GM18520 (cell line): ENCODE measurements around the gene ADAMTS2.

Experiments used
- ATAC-seq: cut with Tn5 transposase; IDR thresholded peaks from one replicate; pipeline ENCODE4 v1.9.1; 2021; ENCODE audit not compliant: unreplicated experiment

ADAMTS2 gene

DNA sequence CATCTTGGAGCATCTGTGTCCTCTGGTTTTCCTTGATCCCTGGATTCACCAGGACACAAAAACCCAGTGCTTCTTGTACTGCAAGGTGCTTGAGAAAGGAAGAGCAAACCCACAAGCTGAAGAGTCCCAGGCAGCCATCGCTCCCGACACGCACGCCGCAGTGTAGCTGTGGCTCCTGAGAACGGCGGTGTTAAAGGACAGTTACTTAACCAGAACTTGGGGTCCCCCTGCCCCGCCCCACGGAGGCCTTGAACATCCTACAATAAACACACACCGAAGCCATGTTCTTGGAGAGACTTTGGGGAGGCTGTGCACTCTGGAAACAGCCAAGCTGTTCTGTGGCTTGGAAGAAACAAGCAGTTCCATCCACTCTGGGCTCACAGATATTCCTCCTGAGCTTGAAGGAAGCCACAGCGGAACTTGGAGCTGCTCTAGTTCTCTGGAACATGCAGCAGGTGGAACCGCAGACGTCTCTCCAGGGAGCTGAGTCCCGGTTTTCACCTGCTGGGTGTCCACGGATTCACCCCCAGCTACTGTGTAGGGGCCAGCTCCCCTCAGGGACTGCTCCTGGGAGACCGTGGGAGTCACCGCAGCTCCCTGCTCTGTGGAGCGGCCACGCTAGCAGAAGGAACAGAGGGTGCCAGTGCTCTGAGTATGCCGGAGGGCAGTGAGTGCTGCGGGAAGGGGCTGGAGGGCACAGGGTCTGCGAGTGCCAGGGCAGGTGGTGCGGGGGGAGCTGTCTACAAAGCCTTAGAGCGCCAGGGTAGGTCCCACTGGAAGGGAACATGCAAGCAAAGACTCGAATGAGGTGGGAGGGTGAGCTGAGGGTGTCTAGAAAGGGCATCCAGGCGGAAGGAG lies 107.3 kb downstream of the ADAMTS2 start:
- no peak for ATAC-seq

DNA sequence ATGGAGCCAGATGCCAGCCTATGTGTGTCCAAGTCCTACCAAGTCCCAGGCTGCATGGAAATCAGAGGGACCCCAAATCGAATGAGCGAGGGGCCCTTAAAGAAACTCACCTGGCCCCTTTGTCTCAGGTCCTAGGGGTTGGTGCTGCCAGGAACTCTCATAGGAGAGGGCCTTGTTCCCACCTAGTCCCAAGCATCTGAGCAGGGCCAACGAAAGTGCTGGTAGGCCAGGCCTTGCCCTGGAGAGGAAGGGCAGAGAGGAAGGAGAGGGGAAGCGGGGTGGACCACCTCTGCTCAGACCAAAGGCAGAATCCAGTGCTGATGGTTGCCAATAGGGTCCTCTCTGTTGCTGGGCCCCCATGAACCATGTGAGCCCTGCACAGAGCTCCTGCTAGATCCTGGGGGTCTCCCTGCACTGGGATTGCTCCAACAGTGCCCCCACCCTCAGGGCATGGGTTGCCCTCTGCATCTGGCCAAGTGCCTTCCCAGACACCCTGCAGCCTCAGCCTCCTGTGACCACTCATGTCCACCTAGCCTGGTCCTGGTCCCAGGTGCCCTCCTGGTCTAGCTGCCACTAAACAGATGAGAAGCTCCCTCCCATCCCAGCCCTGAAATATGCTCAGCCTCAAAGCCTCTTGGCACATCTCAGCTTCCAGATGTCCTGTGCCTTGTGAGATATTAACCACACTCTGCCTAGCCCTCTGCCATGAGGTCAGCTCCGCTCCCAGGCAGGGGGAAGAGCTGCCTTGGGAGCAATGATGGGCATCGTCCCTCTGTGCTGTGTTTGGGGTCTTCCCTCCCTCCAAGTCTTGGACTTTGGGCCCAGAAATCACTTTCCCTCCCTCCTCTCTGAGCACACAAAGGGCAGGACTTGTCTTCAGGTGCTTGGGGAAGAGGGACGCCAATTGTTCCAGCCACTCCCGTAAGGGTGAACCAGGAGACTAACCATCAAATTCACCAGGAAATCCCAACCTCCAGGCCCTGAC lies 109.6 kb downstream of the ADAMTS2 start:
- no peak for ATAC-seq

DNA sequence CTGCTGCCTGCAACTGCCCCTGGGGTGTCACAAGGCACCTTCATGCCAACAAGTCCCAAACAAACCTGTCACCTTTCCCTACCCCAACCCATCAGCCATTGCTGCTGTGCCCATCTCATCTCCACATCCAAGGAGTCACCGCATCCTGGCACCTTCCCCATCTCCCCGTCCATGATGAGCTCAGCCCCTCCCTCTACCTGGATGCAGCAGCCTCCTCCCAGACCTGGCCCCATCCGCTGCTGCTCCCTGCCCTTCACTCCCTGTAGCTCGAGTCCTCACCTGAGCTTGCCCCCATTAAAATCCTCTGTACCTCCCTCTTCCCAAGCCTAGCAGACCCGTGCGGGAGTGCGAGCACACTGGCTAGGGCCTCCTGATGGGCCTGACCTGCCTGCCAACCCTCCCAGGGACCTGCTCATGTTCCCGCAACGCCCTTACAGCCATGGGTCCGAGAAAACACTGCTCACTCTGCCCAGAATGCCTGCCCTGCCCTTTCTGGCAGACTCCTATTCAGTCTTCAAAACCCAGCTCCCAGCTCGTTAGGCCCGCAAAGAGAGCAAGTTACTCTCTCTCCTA lies 110.6 kb downstream of the ADAMTS2 start:
- no peak for ATAC-seq

DNA sequence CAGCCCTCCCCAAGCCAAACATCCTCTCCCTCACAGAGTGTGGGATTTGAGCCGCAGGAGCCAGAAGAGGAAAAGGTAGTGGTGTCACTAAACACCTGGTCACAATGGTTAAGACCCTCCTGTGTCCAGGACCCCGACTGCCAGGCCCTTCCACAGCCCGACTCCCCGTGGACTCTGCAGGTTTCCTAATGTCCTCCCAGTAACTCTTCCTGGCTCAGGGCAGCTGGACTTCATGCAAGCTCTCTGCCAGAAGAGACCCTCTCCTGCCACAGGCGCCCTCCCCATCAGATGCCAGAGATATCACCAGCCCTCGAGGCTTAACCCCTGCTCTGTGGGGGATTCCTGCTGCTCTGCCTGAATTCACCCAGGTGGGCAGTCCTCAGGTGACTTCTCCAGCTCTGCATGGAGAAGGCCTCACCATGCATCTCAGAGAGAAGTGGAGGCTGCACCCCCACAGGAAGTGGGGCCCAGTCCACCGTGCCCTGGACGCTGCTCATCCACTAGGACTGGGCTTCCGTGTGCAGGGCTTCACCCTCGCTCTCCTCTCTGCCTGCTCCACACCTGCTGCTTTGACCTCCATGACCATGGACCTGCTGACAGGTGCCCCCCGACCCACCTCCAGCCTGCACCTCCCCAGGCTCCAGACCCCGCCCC lies 111.2 kb downstream of the ADAMTS2 start:
- no peak for ATAC-seq

DNA sequence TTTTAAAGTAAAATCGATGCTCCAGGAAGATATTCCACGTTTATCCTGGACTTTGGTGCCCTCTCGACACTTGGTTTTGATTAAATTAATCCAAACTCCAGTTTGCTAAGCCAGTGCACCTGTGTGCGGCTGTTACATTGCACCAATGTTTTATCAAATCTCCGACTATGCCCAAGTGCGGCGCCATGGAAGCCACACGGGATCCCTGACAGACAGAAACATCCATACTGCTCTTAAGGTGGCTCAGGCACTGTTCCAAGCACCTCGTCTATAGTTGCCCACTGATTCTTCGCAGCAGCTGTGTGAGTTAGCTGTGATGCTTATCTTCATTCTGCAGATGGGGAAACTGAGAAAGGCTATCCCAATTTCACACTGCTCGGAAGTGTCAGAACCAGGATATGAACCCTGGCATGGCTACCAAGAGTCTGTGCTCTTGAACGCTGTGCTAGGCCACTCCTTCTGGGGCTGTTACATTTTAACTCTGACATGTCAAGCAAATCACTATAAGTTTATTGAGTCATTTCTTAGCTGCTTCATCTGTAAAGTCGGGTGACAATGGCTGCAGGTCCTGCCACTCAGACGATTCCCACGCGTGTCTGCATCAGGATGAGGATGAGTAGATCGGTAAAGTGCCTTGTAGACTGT lies 113.0 kb downstream of the ADAMTS2 start:
- no peak for ATAC-seq

DNA sequence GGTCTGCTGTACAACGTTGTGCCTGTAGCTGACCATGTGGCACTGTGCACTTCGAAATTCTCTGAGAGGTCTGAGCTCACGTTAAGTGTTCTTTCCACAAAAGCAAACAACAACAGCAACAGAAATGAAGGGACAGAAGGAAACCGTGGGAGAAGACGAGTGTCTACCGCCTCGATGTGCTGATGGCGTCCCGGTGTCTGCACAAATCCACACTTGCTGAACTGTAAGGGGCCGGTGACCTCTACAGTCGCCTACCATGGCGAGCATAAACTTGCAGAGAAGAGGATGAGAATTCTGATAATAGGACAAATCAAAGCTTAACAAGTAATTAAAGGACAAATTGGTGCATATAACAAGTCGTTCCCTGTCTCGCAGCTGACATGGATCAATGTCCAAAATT lies 114.0 kb downstream of the ADAMTS2 start:
- ATAC-seq = no peak

DNA sequence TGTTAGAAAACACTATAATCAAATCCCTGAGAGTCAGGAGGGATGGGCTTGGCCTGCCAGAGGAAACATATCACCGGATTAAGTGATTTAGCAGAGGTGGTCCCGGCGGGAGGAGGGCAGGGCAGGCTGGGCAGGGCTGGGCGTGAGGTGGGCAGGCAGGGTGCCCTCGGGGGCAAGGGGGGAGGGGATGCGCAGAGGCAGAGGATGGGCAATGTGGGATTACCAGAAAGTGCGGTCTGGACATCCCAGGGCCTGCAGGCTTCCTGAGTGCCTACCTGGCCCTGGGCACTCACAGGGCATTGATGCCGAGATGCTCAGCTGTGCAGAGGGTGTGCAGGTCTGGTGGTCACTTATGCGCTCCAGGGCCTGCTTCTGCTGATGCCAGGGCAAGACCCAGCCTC lies 115.2 kb downstream of the ADAMTS2 start:
- ATAC-seq = no peak

DNA sequence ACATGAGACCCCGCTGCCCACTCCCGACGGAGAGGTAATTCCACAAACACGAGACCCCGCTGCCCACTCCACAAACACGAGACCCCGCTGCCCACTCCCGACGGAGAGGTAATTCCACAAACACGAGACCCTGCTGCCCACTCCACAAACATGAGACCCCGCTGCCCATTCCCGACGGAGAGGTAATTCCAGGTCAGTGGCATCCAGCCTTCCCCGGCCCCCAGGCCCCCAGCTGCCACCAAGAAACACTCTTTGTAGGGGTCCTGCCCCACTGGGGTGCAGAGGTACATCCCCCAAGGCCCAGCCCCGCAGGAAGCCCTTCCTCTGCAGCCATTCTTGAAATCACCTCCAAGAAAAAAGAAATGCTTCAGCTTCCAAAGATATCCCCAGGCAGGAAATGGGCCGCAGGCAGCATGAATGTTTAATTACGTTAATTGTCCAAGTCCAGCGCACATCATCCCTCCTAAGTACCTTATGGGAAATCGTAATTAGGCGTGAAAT lies 115.9 kb downstream of the ADAMTS2 start:
- ATAC-seq = no peak

DNA sequence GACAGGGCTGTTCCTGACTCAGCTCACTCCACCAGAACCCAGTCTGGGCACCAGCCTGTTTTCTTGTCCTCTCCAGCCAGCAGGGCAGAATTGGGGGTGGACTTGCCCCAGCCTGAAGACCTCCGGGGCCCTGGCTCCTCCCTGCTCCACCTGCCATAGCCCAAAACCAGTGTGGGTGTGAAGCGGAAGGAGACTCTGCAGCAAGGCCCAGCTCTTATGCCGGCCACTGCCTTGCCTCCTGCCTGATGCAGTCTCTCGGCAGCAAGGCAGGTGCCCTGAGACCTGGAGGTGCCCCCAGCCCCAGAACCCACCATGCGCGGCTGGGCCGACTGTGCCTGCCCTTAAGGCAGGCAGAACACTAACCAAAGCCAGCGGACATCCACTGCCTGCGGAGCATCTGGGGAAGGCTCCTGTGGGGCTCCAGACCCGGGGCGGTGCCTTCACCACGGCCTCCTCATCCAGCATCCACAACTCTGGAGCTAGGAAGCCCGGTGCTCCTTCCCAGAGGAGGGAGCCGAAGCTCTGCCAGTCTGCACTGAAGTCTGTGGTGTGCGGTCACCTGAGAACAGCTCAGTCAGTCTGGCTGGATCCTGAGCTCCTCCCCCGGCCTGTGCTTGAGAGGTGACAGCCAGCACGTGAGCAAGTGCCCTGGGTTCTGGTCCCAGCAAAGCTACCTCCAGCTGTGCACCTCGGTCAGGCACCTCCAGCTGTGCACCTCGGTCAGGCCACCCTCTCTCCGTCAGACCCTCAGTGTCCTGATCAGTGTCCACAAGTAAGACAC lies 116.7 kb downstream of the ADAMTS2 start:
- ATAC-seq = no peak

DNA sequence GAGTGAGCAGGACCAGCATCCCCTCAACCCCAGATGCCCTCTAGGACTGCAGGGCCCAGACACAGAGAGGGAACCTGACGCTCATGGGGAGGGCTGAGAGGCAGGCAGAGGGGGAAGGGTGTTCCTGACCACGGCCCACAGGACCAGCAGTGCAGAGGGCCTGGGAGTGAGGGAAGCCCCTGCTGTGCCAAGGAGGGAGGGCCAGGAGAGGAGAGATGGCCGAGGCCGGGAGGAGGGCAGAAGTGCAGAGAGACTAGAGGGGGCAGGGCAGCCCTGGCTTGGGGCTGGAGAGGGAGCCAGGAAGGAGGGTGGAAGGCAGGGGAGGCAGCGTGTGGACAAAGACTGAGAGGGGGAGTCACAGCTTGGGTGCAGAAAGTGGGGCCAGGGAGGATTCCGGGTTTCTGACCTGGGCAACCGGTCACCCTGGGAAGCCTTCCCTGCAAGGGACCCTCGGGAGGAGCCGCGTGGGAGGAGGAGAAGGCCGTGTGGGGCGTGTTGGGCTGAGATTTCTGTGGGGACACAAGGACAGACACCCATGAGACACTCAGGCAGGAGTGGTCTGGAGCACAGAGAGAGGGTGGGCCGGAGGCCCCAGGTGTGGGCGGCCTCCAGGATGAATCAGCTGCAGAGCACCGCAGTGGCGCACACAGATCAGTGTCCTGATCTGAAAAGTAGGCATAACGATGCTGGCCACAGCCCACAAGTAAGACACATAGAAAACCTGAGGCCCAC lies 117.5 kb downstream of the ADAMTS2 start:
- ATAC-seq = no peak

DNA sequence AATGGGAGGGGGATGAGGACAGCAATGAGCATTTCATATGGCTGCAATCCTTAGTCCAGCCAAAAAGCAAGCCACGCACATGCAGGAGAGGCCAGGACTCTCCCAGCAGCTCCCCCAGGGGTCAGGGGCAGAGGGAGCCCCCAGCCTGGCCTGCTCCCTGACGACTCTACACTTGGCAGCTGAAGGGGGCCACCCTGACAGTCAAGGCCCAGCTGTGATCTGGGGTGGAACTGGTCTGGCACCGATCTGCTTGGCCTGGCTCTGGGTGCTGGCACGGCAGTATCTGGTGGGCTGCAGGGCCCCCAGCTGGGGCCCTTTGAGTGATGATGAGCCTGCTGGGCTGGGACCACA lies 118.1 kb downstream of the ADAMTS2 start:
- ATAC-seq = no peak

DNA sequence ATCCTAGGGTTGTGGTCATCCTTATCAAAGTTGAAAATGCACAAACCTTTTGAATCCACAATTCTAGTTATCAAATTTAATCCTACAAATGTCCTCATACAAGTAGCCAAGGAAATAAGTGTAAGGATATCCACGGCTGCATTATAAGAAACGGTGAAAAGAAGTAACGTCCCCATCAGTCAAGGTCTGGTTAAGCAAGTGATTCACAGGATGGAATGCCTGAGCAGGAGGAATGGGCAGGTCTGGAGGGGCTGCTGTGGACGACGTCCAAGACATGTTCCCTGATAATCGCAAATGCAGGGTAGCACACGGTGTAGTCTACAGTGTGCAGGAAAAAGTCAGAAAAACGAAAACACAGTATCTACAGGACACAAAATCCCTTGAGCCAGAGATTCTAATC lies 118.6 kb downstream of the ADAMTS2 start:
- no peak for ATAC-seq

DNA sequence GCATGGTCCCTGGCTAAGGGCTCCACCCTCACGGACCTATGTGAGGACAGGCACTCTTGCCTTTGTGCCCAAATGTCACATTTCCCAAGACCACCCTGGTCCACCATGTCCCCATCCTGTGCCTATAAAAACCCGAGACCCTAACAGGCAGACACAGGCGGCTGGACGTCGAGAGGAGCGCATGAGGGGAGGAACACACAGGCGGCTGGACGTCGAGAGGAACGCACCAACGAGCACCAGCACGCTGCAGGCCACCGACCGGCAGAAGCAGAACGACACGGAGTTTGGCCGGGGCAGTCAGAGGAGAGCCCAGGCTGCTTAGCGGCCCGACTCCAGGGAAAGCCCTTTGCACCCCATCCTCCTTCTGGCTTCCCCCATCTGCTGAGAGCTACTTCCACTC lies 119.9 kb downstream of the ADAMTS2 start:
- ATAC-seq = no peak

DNA sequence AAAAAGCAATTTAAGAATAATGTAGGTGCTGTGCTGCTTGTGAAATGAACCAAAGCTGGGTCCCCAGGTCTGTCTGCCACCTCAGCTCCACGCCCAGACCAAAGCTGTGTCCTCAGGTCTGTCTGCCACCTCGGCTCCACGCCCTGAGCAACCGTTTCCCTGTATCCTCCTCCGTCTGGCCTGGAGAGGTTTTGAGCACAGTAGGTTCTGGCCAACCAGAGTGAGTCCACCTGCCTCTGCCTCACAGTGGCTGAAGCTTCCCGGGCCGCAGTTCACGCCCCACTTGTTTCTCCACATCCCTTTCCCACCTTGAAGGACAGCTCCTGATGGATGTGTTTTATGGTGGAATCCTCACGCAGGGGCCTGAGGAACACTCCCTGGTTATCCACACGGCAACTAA lies 120.5 kb downstream of the ADAMTS2 start:
- ATAC-seq = no peak

DNA sequence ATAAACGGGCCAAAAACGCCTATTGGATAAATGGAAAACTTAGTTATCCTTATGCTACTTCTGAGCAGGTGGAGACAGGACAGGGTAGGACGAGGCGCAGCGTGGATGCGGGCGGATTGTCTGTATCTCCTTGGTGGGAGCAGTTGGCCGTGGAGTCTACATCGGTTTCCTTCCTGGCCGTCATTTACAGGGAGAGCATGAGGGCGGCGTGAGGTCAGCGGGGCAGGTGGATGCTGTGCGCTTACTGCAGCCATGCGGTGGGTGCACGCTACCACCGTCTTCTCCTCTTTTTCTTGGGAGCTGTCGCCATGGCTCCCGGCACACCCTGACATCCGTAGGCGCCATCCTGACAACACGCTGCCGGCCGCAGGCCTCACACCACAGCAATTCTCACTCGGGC lies 121.3 kb downstream of the ADAMTS2 start:
- ATAC-seq = no peak

DNA sequence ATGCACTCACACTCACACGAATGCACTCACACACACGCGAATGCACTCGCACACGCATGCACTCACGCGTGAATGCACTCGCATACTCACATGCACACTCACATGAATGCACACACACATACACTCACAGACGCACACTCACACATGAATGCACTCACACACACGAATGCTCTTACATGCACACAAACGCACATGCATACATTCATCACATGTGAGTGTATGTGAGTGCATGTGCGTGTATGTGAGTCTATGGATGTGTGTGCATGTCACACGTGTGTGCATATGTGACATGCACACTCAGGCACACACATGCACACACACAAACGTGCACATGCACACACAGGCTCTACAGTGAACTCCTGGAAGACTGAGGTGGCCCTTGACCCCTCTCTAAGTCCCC lies 121.7 kb downstream of the ADAMTS2 start:
- no peak for ATAC-seq

DNA sequence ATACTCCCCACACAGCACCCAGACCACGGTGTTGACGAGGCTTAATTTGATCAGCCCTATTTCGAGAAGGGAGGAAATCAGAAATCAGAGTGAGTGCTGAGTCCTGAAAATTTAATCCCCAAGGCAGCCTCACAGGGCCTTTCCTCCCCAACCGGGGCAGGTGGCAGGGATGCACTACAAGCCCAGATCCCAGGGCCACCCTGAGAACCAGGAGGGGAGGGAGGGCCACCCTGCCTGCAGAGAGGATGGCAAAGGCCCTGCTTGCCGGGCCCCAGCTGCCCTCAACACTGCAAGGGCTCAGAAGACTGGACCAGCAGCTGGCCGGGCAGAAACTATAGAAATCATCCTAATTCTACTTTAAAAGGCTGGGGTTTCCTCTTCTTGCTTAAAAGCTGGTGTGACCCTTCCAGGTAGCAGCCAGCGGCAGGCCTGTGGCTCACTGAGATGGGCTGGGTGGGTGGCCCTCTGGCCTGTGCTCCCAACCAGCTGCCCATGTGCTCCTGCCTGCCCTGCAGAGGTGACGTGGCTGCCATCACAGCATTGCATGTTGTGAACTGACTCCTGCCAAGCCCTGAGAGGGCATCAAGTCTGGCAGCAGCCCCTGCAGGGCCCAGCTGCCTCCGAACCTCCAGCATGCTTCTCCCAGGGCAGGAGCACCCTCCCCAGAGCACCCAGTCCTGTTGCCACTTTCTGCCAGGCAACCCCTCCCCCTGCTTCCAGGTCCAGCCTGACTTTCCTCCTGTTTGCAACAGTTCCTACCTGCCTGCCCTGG lies 122.8 kb downstream of the ADAMTS2 start:
- no peak for ATAC-seq

DNA sequence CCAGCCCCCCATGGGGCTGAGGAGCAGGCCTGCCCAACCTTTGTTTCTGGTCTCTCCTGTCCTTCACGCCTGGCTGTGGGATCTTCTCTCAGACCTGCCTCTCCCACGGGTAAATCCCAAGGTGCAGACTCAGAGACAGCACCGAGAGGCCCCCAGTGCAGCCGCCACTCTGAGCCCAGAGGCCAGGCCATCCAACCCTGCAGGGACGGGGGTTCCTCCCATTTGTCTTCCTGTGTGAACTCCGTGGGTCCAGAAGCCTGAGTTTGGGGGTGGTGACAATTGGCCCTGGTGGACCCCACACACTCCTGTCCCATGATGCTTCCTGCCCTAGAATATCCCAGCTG lies 123.4 kb downstream of the ADAMTS2 start:
- ATAC-seq = no peak
